ENCODE measurements around the gene SPTBN1.

GRCh38 chr2:54519841-54520459 lies 63.8 kb downstream of the SPTBN1 start:
- no peak for TF ChIP-seq CTCF (IDR thresholded peaks at IDR 0.05; ENCODE audit: borderline replicate concordance, extremely low read depth, low read length, poor library complexity, severe bottlenecking)
- no peak for TF ChIP-seq EZH2 (IDR thresholded peaks at IDR 0.05; ENCODE audit: borderline replicate concordance, low read depth, low read length, severe bottlenecking)

Measured in DND-41 (cell line).